HEK293 (cell line): ENCODE results near the gene MAN1C1.

Experiments
- MYNN ChIP-seq: fragments of 450-650 bp; formaldehyde crosslinking; IDR thresholded peaks from 2 replicates; pipeline ENCODE4 v1.5.1; 2016; ENCODE audit warnings: missing biosample characterization, missing genetic modification characterization, borderline replicate concordance
- TCF7L2 ChIP-seq: IDR thresholded peaks from 2 replicates; pipeline ENCODE4 v1.6.1; 2011; ENCODE audit warnings: low read depth, mild to moderate bottlenecking, inconsistent platforms, low read length, moderate library complexity, borderline replicate concordance
- YY1 ChIP-seq: fragments of 450-650 bp; formaldehyde crosslinking; IDR thresholded peaks from 2 replicates; pipeline ENCODE4 v1.5.1; 2018; ENCODE audit warnings: missing biosample characterization, missing genetic modification characterization
- ZNF324 ChIP-seq: fragments of 450-650 bp; formaldehyde crosslinking; IDR thresholded peaks from 2 replicates; pipeline ENCODE4 v1.5.1; 2016; ENCODE audit warnings: missing biosample characterization, missing genetic modification characterization
- ZNF747 ChIP-seq: fragments of 450-650 bp; formaldehyde crosslinking; IDR thresholded peaks from 2 replicates; pipeline ENCODE4 v1.5.1; 2016; ENCODE audit warnings: missing biosample characterization, missing genetic modification characterization
- TF ChIP-seq, protein P1 (sequence below): fragments of 450-650 bp; formaldehyde crosslinking; IDR thresholded peaks from 2 replicates; pipeline ENCODE4 v1.5.1; 2016; ENCODE audit warnings: missing biosample characterization, missing genetic modification characterization
- TF ChIP-seq, protein P2 (sequence below): fragments of 450-650 bp; formaldehyde crosslinking; IDR thresholded peaks from 2 replicates; pipeline ENCODE4 v1.5.1; 2016; ENCODE audit warnings: missing biosample characterization, missing genetic modification characterization
- TF ChIP-seq, protein P3 (sequence below): IDR thresholded peaks from 2 replicates; pipeline ENCODE4 v1.6.1; 2011; ENCODE audit warnings: mild to moderate bottlenecking, low read depth, low read length, borderline replicate concordance
- TF ChIP-seq, protein P4 (sequence below): fragments of 450-650 bp; formaldehyde crosslinking; IDR thresholded peaks from 2 replicates; pipeline ENCODE4 v1.5.1; 2016; ENCODE audit warnings: missing biosample characterization, missing genetic modification characterization
- TF ChIP-seq, protein P5 (sequence below): fragments of 450-650 bp; formaldehyde crosslinking; IDR thresholded peaks from 2 replicates; pipeline ENCODE4 v1.5.1; 2016; ENCODE audit warnings: missing biosample characterization, missing genetic modification characterization
- TF ChIP-seq, protein P6 (sequence below): fragments of 450-650 bp; formaldehyde crosslinking; IDR thresholded peaks from 2 replicates; pipeline ENCODE4 v1.5.1; 2016; ENCODE audit warnings: missing biosample characterization, missing genetic modification characterization

DNA sequence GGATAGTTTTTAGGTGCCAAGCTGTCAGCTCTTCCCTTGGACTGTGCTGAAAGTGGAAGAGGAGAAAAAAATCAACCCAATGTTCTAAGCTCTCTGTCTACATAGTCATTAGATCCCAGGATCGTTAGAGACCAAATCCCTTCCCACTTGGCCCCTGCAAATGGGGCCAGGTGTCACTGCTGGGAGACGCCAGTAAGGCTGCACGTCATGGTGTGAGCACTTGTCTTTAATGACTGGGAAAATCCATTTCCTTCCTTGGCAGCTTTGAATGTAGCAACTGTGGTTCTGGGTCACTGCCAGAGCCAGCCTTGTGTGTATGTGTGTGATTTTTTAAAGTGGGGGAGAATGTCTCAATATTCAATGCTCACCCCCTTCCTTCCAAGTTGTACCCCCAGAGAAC is 59.9 kb downstream of the MAN1C1 start:
- TF ChIP-seq TCF7L2 (no peak), MYNN (tag by site-specific recombination) (no peak), ZNF324 (tag by site-specific recombination) (no peak), YY1 (tag by site-specific recombination) (no peak), ZNF747 (no peak)
- TF ChIP-seq, protein P1, sequence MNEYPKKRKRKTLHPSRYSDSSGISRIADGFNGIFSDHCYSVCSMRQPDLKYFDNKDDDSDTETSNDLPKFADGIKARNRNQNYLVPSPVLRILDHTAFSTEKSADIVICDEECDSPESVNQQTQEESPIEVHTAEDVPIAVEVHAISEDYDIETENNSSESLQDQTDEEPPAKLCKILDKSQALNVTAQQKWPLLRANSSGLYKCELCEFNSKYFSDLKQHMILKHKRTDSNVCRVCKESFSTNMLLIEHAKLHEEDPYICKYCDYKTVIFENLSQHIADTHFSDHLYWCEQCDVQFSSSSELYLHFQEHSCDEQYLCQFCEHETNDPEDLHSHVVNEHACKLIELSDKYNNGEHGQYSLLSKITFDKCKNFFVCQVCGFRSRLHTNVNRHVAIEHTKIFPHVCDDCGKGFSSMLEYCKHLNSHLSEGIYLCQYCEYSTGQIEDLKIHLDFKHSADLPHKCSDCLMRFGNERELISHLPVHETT, result no peak
- TF ChIP-seq, protein P2, sequence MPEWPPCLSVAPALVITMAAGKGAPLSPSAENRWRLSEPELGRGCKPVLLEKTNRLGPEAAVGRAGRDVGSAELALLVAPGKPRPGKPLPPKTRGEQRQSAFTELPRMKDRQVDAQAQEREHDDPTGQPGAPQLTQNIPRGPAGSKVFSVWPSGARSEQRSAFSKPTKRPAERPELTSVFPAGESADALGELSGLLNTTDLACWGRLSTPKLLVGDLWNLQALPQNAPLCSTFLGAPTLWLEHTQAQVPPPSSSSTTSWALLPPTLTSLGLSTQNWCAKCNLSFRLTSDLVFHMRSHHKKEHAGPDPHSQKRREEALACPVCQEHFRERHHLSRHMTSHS, result no peak
- TF ChIP-seq, protein P3, sequence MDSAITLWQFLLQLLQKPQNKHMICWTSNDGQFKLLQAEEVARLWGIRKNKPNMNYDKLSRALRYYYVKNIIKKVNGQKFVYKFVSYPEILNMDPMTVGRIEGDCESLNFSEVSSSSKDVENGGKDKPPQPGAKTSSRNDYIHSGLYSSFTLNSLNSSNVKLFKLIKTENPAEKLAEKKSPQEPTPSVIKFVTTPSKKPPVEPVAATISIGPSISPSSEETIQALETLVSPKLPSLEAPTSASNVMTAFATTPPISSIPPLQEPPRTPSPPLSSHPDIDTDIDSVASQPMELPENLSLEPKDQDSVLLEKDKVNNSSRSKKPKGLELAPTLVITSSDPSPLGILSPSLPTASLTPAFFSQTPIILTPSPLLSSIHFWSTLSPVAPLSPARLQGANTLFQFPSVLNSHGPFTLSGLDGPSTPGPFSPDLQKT, result no peak
- TF ChIP-seq, protein P4, sequence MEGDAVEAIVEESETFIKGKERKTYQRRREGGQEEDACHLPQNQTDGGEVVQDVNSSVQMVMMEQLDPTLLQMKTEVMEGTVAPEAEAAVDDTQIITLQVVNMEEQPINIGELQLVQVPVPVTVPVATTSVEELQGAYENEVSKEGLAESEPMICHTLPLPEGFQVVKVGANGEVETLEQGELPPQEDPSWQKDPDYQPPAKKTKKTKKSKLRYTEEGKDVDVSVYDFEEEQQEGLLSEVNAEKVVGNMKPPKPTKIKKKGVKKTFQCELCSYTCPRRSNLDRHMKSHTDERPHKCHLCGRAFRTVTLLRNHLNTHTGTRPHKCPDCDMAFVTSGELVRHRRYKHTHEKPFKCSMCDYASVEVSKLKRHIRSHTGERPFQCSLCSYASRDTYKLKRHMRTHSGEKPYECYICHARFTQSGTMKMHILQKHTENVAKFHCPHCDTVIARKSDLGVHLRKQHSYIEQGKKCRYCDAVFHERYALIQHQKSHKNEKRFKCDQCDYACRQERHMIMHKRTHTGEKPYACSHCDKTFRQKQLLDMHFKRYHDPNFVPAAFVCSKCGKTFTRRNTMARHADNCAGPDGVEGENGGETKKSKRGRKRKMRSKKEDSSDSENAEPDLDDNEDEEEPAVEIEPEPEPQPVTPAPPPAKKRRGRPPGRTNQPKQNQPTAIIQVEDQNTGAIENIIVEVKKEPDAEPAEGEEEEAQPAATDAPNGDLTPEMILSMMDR (tag by site-specific recombination), result no peak
- TF ChIP-seq, protein P5, sequence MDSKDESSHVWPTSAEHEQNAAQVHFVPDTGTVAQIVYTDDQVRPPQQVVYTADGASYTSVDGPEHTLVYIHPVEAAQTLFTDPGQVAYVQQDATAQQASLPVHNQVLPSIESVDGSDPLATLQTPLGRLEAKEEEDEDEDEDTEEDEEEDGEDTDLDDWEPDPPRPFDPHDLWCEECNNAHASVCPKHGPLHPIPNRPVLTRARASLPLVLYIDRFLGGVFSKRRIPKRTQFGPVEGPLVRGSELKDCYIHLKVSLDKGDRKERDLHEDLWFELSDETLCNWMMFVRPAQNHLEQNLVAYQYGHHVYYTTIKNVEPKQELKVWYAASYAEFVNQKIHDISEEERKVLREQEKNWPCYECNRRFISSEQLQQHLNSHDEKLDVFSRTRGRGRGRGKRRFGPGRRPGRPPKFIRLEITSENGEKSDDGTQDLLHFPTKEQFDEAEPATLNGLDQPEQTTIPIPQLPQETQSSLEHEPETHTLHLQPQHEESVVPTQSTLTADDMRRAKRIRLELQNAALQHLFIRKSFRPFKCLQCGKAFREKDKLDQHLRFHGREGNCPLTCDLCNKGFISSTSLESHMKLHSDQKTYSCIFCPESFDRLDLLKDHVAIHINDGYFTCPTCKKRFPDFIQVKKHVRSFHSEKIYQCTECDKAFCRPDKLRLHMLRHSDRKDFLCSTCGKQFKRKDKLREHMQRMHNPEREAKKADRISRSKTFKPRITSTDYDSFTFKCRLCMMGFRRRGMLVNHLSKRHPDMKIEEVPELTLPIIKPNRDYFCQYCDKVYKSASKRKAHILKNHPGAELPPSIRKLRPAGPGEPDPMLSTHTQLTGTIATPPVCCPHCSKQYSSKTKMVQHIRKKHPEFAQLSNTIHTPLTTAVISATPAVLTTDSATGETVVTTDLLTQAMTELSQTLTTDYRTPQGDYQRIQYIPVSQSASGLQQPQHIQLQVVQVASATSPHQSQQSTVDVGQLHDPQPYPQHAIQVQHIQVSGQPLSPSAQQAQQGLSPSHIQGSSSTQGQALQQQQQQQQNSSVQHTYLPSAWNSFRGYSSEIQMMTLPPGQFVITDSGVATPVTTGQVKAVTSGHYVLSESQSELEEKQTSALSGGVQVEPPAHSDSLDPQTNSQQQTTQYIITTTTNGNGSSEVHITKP (tag by site-specific recombination), result peak; percentile 93
- TF ChIP-seq, protein P6, sequence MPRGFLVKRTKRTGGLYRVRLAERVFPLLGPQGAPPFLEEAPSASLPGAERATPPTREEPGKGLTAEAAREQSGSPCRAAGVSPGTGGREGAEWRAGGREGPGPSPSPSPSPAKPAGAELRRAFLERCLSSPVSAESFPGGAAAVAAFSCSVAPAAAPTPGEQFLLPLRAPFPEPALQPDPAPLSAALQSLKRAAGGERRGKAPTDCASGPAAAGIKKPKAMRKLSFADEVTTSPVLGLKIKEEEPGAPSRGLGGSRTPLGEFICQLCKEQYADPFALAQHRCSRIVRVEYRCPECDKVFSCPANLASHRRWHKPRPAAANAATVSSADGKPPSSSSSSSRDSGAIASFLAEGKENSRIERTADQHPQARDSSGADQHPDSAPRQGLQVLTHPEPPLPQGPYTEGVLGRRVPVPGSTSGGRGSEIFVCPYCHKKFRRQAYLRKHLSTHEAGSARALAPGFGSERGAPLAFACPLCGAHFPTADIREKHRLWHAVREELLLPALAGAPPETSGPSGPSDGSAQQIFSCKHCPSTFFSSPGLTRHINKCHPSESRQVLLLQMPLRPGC, result no peak
